HepG2 (cell line): ENCODE measurements around the gene SMARCAD1. TPM values are rescaled to one million over a fixed set of nuclear protein-coding genes. Genes with fewer than 3 reads are reported as not detected.

ENCODE experiments used
- ATAC-seq: fragments of 200-7000 bp; cut with Tn5 transposase; 3 replicates; pipeline ENCODE4 v1.9.1; 2020; ENCODE audit warnings: mild to moderate bottlenecking, moderate library complexity
- BruUV-seq: library from RNA; stranded (reverse); fragments of 400-500 nt; replicated peaks from 2 replicates; lab custom pipeline; 2021; lab: Mats Ljungman, UMichigan
- CTCF ChIA-PET: fragments of 300-600 bp; formaldehyde crosslinking; extraction: SDS; loops from one replicate; lab custom pipeline; 2021; ENCODE audit warnings: low total read pairs, inconsistent platforms, low intra/inter-chr PET ratio; lab: Yijun Ruan, JAX
- POLR2A ChIA-PET: fragments of 350-600 bp; sonication (Branson Sonifier 250); formaldehyde crosslinking; loops from one replicate; lab custom pipeline; 2020; ENCODE audit warnings: antibody characterized with exemption, inconsistent platforms; lab: Yijun Ruan, JAX
- DNase-seq: peaks from one replicate; pipeline ENCODE4 v3.0.0-alpha.2; 2015; ENCODE audit warnings: low spot score
- FAIRE-seq: peaks from 3 replicates; lab custom pipeline; 2011; peaks lifted over from hg19 to GRCh38; lab: Jason Lieb, UNC
- H2AFZ ChIP-seq: one replicate; pipeline ENCODE4 v1.6.1; 2011; ENCODE audit warnings: low read length, inconsistent platforms
- H3K27ac ChIP-seq: fragments of 300-600 bp; 3 replicates; pipeline ENCODE4 v1.8.0; 2011; ENCODE audit warnings: mixed run types, mild to moderate bottlenecking, mixed read lengths, low read length, inconsistent platforms; ENCODE audit not compliant: insufficient read depth; ENCODE audit errors: extremely low read length
- H3K27me3 ChIP-seq, 2 experiments: fragments of 200-600 bp in 1 of 2; 2 replicates in 1 of 2; 3 replicates in 1 of 2; pipeline versions ENCODE4 v1.6.0 to v1.8.0; 2011; ENCODE audit warnings: low read length in 2 of 2, mild to moderate bottlenecking in 2 of 2, moderate library complexity in 2 of 2, inconsistent platforms in 1 of 2; ENCODE audit not compliant: insufficient read depth in 2 of 2, control insufficient read depth in 1 of 2
- H3K36me3 ChIP-seq, 2 experiments: fragments of 200-600 bp in 1 of 2; replicated peaks in 1 of 2; 2 replicates in 1 of 2; 3 replicates in 1 of 2; pipeline versions ENCODE4 v1.5.1 to v1.8.0; 2011; ENCODE audit warnings: low read length in 2 of 2, inconsistent platforms in 1 of 2; ENCODE audit not compliant: insufficient read depth in 2 of 2, control insufficient read depth in 1 of 2
- H3K4me1 ChIP-seq: 2 replicates; pipeline ENCODE4 v1.5.1; 2012; ENCODE audit warnings: low read length, inconsistent platforms; ENCODE audit not compliant: insufficient read depth
- H3K4me2 ChIP-seq: 2 replicates; pipeline ENCODE4 v1.6.0; 2011; ENCODE audit warnings: low read depth, low read length, inconsistent platforms
- H3K4me3 ChIP-seq, 3 experiments: fragments of 200-600 bp in 1 of 3; sonication (generic), shearing (Covaris generic) in 1 of 3; replicated peaks in 1 of 3; 2 replicates each; pipeline ENCODE4 v1.5.1; 2011 to 2016; ENCODE audit warnings: low read length in 3 of 3, inconsistent platforms in 2 of 3, low read depth in 2 of 3, mild to moderate bottlenecking in 2 of 3, control low read depth in 1 of 3, mixed read lengths in 1 of 3; ENCODE audit not compliant: insufficient read depth in 1 of 3
- H3K79me2 ChIP-seq: one replicate; pipeline ENCODE4 v1.6.1; 2011; ENCODE audit warnings: low read length, inconsistent platforms; ENCODE audit not compliant: insufficient read depth
- H3K9ac ChIP-seq: 2 replicates; pipeline ENCODE4 v1.6.0; 2011; ENCODE audit warnings: mild to moderate bottlenecking, low read depth, low read length, inconsistent platforms; ENCODE audit not compliant: insufficient read depth
- H3K9me3 ChIP-seq: 2 replicates; pipeline ENCODE4 v1.5.1; 2012; ENCODE audit warnings: mild to moderate bottlenecking, low read length
- H4K20me1 ChIP-seq: 2 replicates; pipeline ENCODE4 v1.6.0; 2011; ENCODE audit warnings: inconsistent platforms, mild to moderate bottlenecking, low read length, moderate library complexity; ENCODE audit not compliant: insufficient read depth
- CENPBD1 ChIP-seq: sonication (generic); formaldehyde crosslinking; IDR thresholded peaks from 2 replicates; pipeline ENCODE4 v1.8.0; 2022; ENCODE audit warnings: missing genetic modification reagents, low read depth, mild to moderate bottlenecking, borderline replicate concordance
- HDAC2 ChIP-seq: sonication (generic); formaldehyde crosslinking; IDR thresholded peaks from 2 replicates; pipeline ENCODE4 v1.4.0; 2020; ENCODE audit warnings: missing genetic modification reagents
- SP1 ChIP-seq, 2 experiments: fragments of 450-650 bp in 1 of 2; sonication (generic) in 1 of 2; formaldehyde crosslinking in 1 of 2; IDR thresholded peaks; 2 replicates each; pipeline versions ENCODE4 v1.4.0 to v1.6.1; 2016 to 2020; ENCODE audit warnings: missing genetic modification reagents in 1 of 2
- ZBTB49 ChIP-seq: sonication (generic); formaldehyde crosslinking; IDR thresholded peaks from 2 replicates; pipeline ENCODE4 v1.4.0; 2020; ENCODE audit warnings: missing genetic modification reagents, borderline replicate concordance
- ZMYM3 ChIP-seq: sonication (generic); formaldehyde crosslinking; IDR thresholded peaks from 2 replicates; pipeline ENCODE4 v1.5.1; 2020; ENCODE audit warnings: mild to moderate bottlenecking, missing genetic modification reagents
- WGBS: methylation state at CpG from one replicate; pipeline ENCODE4 v1.1.6; 2017; ENCODE audit warnings: low lambda C conversion rate; 5-methylcytosine and 5-hydroxymethylcytosine counted together
- in situ Hi-C: cut with HindIII; loops from 2 replicates; pipeline ENCODE4 v1.10.0; 2017; ENCODE audit warnings: low pct_unique_long_range_greater_than_20kb; ENCODE audit not compliant: extremely low pct_ligation_motif_present
- intact Hi-C: fragments of 100-400 bp; cut with micrococcal nuclease; formaldehyde crosslinking; loops from one replicate; pipeline ENCODE4 v1.10.0; 2022; ENCODE audit not compliant: unreplicated experiment
- polyA plus RNA-seq, 8 experiments: library from polyadenylated mRNA; depleted of rRNA in 3 of 8; stranded (reverse) in 7 of 8; unstranded in 1 of 8; fragments of >200 nt; fragmentation: Illumina TruSeq in 4 of 8; extraction: Trizol in 4 of 8; gene quantifications; 2 replicates each; pipeline versions ENCODE4 v1.2.1 to v1.2.3, GENCODE V29; 2011 to 2016; ENCODE audit warnings: low read depth in 4 of 8, missing spikeins in 1 of 8, mixed read lengths in 1 of 8; ENCODE audit not compliant: insufficient read depth in 1 of 8
- total RNA-seq, 5 experiments: library from RNA; depleted of rRNA; stranded (reverse); fragments of >200 nt; fragmentation: Illumina TruSeq; extraction: Trizol; gene quantifications; 2 replicates each; pipeline ENCODE4 v1.2.3, GENCODE V29; 2016; ENCODE audit warnings: low read depth in 1 of 5

The SMARCAD1 gene
- total and polyA plus RNA-seq, 2 of the 13 experiments (the other 11 are each of a cell fraction or from before 2014, with no cell fraction given), result 18.2 to 35.9 TPM

- Histone ChIP-seq H3K27ac (no peak overlapping the region), H3K4me3 (no peak overlapping the region), H3K27me3 (no peaks in the 10 kb centered on the region), H3K9me3 (no peaks in the 10 kb centered on the region), H4K20me1 (no peaks in the 10 kb centered on the region), H3K79me2 (no peaks in the 10 kb centered on the region), H2AFZ (no peak overlapping the region), H3K4me2 (no peak overlapping the region), H3K36me3 (peaks cover 3 to 23% of the 10 kb centered on the region in 2 experiments), H3K4me1 (no peaks in the 10 kb centered on the region), H3K9ac (no peak overlapping the region)
- POLR2A ChIA-PET, result no interaction called here
- DNase-seq (no peak), ATAC-seq (no peak), FAIRE-seq (no peak)
- intact Hi-C loops (no loop called here), in situ Hi-C loops (loop anchor here (25.0 kb wide), 1 partner anchor 466 kb away; no protein-coding TSS in a partner anchor)
- CTCF ChIA-PET, result no interaction called here
- 95% methylated on average over 3 of the region's 3 CpGs for WGBS
- no peak for TF ChIP-seq CENPBD1
- TF ChIP-seq SP1 (IDR thresholded peaks at IDR 0.05), result no peak
- TF ChIP-seq SP1 (CRISPR knock-in tag; IDR thresholded peaks at IDR 0.05), result no peak
- TF ChIP-seq ZBTB49 (CRISPR knock-in tag), result no peak
- TF ChIP-seq ZMYM3 (CRISPR knock-in tag), result no peak
- TF ChIP-seq HDAC2 (CRISPR knock-in tag), result no peak
- no TSS peak for BruUV-seq
Measured at GRCh38 chr4:94253036-94253435, 45.4 kb downstream of the SMARCAD1 start.
